Lower leg skin (tissue), 4 donors: ENCODE measurements around the gene RALGAPA2. TPM values are rescaled to one million over a fixed set of nuclear protein-coding genes. Genes with fewer than 3 reads are reported as not detected.
A peak's percentile ranks its signal among the peaks of the same experiment; 100 is the strongest.

ENCODE experiments used
- DNase-seq, 2 donors: peaks; one replicate each; pipeline ENCODE4 v3.0.0-alpha.2; 2019; ENCODE audit warnings: low spot score in 2 of 2
- H3K4me3 ChIP-seq: fragments of 200-600 bp; sonication (generic); 2 replicates; pipeline ENCODE4 v1.5.1; 2017; ENCODE audit warnings: mild to moderate bottlenecking, low read depth; ENCODE audit not compliant: poor library complexity, severe bottlenecking
- POLR2A ChIP-seq, 2 donors: fragments of 450-650 bp; IDR thresholded peaks; one replicate each; pipeline ENCODE4 v1.6.1; 2016 to 2017; ENCODE audit warnings: antibody characterized with exemption in 2 of 2, mild to moderate bottlenecking in 1 of 2, moderate library complexity in 1 of 2
- WGBS, 2 donors: methylation state at CpG; one replicate each; pipeline ENCODE4 v1.1.5; 2018; 5-methylcytosine and 5-hydroxymethylcytosine counted together
- intact Hi-C: fragments of 100-400 bp; cut with DNase I; formaldehyde crosslinking; loops from one replicate; pipeline ENCODE4 v1.15.0; 2023; ENCODE audit warnings: low total_unique reads
- total RNA-seq, 4 donors: library from RNA; depleted of rRNA; stranded (reverse); fragments of >200 nt; gene quantifications; one replicate each; pipeline ENCODE4 v1.1.0, GENCODE V29; 2016
- TF ChIP-seq, protein P1 (sequence below), 3 donors: fragments of 450-650 bp; IDR thresholded peaks; one replicate each; pipeline ENCODE4 v1.5.1; 2016; ENCODE audit warnings: antibody characterized with exemption in 3 of 3, mild to moderate bottlenecking in 3 of 3, moderate library complexity in 2 of 3

Gene RALGAPA2
- total RNA-seq, 4 donors from 2014 or later, result 56.1 to 78.8 (median 60.8) TPM

DNA sequence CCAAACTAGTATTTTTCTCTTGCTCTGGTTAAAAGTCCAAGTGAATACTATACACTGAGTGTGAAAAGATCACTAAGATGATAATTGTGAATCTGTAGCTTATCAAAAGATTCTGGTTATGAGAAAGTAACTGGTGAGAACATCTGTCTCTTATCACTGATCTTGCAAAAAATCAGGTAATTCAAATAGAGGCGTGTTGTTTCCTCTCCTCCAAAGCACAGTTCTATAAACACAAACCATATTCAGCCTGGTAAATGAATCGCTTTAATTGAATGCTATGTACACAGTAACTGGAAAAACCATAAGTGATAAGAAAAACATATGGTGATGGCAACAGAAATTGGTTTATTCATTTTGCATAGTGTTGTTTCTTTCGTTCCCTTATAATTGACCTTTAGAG, 161.0 kb downstream of the RALGAPA2 start:
- H3K4me3 ChIP-seq, result no peak overlapping the region
- 67 to 74% methylated on average over 3 of the region's 3 CpGs for whole genome bisulfite sequencing, 2 donors
- DNase-seq, result no peak
- TF ChIP-seq, protein P1, sequence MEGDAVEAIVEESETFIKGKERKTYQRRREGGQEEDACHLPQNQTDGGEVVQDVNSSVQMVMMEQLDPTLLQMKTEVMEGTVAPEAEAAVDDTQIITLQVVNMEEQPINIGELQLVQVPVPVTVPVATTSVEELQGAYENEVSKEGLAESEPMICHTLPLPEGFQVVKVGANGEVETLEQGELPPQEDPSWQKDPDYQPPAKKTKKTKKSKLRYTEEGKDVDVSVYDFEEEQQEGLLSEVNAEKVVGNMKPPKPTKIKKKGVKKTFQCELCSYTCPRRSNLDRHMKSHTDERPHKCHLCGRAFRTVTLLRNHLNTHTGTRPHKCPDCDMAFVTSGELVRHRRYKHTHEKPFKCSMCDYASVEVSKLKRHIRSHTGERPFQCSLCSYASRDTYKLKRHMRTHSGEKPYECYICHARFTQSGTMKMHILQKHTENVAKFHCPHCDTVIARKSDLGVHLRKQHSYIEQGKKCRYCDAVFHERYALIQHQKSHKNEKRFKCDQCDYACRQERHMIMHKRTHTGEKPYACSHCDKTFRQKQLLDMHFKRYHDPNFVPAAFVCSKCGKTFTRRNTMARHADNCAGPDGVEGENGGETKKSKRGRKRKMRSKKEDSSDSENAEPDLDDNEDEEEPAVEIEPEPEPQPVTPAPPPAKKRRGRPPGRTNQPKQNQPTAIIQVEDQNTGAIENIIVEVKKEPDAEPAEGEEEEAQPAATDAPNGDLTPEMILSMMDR (IDR thresholded peaks at IDR 0.05), result no peak
- intact Hi-C loops, result no loop called here

DNA sequence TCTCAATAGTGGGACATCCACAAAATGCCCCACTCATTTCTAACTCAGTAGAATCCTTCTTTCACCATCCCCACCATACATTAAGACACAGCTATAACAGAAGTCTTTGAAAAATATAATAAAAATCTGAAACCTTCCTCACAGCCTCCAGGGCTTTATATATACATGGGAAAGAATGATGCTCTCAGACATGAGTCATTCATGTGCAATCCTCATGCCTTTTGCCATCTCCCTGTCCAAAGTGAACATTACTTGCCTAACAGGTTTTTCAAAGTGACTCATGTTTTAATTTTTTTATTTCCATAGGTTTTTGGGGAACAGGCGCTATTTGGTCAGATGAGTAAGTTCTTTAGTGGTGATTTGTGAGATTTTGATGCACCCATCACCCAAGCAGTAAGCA, 162.7 kb downstream of the RALGAPA2 start:
- TF ChIP-seq, protein P1 (IDR thresholded peaks at IDR 0.05), result no peak
- no peak for TF ChIP-seq POLR2A (IDR thresholded peaks at IDR 0.05)
- intact Hi-C loops, result no loop called here
- DNase-seq, result no peak
- 61 to 68% methylated on average over 1 of the region's 1 CpG for WGBS, 2 donors
- H3K4me3 ChIP-seq, result no peak overlapping the region

DNA sequence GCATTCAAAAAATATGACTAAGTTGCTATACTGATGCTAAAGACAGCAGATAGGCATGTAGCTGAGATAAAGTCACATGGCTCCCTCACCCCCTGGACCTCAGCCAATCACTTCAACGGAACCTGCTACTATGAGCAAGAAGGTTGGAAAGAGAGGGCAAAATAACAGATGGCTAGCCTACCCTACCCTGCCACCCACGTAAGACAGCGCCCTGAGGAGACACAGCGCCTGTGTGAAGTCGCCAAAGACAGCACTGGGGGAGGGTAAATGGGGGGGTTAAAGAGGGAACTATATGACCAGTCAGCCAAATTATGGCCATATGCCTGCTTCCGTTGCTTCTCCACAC, 163.2 kb downstream of the RALGAPA2 start:
- intact Hi-C loops, result no loop called here
- no peak overlapping the region for H3K4me3 ChIP-seq
- WGBS, 2 donors, result 50 to 54% methylated on average over 6 of the region's 6 CpGs
- no peak for TF ChIP-seq POLR2A (IDR thresholded peaks at IDR 0.05)
- TF ChIP-seq, protein P1 (IDR thresholded peaks at IDR 0.05), result no peak
- peak in 1 of 2 donors; percentile 39 for DNase-seq

DNA sequence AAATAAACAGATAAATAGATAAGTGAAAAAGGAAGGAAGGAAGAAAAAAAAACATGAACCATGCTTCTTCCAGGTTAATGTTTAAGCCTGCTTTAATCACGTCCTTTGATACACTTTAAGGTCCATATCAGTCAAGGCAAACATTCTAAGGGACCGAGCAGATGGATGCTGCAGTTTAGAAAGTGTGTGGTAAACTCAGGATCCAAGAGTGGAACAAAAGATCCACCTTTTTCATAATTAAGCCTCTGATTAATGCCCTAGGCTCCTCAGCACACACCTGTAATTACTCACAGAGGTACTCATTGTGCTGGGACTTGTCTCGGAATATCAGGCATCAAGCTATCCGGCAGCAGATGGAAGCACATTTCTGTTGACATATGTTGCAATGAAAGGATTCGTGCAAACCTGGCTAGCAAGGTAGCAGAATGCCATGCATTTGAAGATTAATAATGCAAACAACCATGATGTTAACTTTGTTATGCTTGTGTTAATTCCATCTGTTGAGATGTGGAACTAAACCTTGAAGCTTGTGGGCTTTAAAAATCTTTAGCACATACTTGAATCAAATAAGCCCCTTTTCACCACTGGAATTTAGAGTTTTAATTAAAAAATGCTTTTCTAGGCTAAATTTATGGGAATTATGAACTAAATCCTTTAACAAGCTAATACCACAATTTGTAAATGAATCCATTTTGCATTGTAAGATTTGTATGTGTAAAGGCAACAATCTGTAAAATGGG, 163.7 kb downstream of the RALGAPA2 start:
- no peak overlapping the region for H3K4me3 ChIP-seq
- no peak for TF ChIP-seq POLR2A (IDR thresholded peaks at IDR 0.05)
- TF ChIP-seq, protein P1 (IDR thresholded peaks at IDR 0.05), result no peak
- 50 to 57% methylated on average over 5 of the region's 5 CpGs for WGBS, 2 donors
- intact Hi-C loops, result no loop called here
- DNase-seq, result peak in 1 of 2 donors; percentile 41

DNA sequence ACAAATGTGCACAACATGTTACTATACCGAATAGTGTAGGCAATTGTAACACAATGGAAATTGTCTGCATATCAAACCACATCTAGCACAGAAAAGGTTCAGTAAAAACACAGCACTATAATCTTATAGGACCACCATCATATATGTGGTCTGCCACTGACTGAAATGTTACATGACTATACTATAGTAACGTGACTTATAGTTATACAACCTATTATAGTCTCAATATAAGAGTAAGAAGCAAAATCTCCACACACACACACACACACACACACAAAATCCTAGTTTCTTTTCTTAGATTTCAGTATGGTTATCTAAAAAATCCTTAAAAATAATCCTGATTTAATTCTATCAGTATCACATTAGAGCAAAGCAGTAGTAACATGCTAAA, 164.6 kb downstream of the RALGAPA2 start:
- no peak for TF ChIP-seq POLR2A (IDR thresholded peaks at IDR 0.05)
- TF ChIP-seq, protein P1 (IDR thresholded peaks at IDR 0.05), result no peak
- intact Hi-C loops, result no loop called here
- no peak overlapping the region for H3K4me3 ChIP-seq
- no peak for DNase-seq
- WGBS, 2 donors, result 82% methylated on average over 2 of the region's 2 CpGs
